GM18517 (cell line): ENCODE results near the gene RCOR1.
"Not testable (repeated sequence)": the region's sequence is repeated elsewhere in the genome, so short reads cannot be mapped to it uniquely, and the experiment has no call there.

Source experiments
- ATAC-seq: cut with Tn5 transposase; IDR thresholded peaks from one replicate; pipeline ENCODE4 v1.9.1; 2021; ENCODE audit warnings: mild to moderate bottlenecking, moderate library complexity; ENCODE audit not compliant: unreplicated experiment

RCOR1 gene

DNA sequence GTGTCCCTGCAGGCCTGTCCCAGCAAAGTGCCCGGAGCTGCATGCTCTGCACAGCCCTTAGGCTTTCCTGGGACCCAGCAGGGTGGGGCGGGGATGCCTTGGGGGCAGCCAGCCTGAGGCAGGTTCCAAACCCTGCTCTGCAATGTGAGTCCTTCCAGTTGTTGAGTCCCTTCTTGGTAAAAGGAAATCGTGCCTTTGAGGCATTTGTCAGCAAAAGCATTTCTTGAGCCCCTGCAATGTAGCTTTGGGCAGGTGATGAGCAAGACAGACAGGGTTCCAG lies 146.7 kb downstream of the RCOR1 start:
- ATAC-seq, result no peak

DNA sequence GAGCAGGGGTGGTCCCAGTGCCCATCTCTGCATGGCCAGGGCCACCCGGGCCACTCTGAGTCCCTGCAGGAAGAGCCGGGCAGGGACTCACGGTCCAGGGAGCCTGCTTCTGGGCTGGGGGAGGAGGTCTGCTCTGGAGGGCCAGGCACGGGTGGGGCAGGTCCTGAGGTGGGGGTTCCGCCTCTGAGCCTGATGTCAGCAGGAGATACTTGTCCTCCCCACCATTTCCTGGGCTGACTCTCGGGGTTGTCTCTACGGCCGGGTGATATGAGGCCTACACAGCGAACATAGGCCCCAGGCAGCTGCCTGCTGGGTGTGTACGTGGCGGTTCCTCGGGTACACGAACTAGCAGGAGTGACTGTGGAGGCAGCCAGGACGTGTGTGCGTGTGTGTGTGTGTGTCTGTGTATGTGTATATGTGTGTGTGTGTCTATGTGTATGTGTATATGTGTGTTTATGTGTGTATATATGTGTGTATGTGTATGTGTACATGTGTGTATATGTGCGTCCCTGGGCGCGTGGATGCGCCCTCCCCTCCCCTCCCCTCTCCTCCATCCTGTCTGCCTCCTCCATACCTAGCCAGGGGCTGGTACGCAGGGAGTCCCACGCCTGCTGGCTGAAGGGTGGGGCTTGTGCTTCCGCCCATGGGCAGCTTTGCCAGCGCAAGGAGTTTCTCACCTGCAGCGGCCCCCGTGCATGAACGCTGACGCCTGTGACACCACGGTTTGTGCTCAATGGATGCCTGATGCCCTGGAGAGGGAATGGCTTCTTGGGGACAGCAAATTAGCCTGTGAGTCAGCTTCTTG lies 154.4 kb downstream of the RCOR1 start:
- ATAC-seq, result no peak

DNA sequence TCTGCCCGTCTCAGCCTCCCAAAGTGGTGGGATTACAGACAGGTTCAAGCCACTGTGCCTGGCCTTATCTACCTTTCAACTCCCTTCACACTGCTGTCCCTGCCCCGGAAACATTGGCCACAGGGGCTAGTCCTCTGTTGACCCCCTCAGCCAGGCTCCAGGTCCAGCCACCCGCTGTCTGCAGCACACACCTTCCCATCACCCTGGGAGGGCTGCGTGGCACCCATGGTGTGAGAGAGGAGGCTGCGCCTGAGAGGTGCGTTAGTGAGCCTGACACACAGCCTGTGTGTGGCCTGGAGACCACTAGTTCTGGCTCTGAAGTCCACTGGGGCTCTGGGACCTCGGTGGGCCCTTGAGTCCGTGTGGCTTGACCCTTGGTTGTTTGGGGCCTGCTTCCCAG lies 156.4 kb downstream of the RCOR1 start:
- ATAC-seq, result no peak

DNA sequence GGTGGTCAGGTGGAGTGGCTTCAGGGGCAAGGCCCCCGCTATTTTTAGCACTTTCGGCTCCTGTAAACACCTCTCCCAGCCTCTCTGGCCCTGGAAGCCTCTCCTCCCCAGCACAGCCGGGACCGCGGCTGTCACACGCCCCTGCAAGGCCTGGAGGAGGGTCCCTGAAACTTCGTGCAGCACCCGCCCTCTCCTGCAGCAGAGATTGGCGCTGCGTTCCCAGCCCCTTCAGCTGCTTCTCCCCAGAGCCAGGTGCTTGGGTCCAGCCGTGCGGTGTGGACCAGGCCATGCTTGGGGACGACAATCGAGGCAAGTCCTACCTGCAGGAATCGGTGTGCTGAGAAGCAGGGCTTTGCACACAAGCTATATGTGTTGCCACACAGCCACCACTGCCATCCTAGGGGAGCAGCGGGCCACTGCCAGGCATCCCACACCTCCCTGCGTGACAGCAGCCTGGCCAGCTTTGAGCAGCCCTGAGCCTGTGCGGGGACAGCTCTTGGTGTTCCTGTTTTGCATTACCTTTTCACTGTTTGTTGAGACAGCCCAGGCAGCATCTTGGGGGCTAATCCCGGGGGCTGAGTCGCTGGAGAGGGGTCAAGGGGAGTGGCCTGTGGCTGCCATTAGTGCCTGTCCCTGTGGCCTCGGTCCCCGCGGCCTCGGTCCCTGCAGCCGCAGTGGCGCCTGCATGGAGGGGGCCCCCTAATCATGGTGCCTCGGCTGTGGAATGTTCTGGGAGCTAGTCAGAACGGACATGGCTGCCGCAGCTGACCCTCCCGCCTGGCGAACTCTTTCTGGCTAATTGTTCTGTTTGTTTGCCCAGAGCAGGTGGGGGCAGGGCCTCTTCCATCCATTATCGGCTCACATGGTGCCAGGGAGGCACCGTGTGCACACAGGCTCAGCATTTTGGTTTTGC lies 157.2 kb downstream of the RCOR1 start:
- ATAC-seq, result no peak

DNA sequence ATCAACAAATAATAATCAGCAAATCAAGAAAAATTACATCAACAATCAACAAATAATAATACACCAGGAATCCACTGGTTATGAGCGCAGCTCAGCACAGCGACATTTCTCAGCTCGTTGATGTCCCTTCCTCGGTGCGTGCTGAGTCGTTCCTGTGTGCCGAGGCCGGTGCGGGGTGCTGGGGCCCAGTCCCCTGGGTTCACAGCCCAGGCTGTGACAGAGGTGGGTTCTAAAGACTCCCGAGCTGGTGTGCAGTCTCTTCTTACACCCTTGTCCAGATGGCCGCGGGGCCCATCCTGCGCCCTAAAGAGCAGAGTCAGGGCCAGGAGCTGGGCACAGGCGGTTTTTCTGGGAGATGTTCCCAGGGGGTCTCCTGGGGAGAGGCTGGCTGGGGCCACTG lies 157.9 kb downstream of the RCOR1 start:
- no peak for ATAC-seq

DNA sequence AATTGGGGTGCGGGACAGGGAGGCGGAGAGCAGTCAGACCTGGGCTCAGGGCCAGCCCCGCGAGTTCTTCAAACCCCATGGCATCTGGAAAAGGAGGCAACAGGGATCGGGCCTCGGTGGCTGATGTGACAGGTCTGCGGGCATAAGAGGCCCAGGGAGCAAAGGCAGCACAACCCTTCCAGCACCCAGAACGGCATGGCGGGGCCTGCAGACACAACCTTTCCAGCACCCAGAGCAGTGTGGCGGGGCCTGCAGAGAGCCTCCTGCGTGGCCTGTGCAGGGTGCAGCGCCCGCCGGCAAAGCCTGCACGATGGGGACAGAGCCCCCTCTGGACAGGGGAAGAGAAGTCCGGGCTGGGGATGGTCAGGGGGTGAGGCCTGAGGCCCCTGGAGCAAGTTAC lies 158.6 kb downstream of the RCOR1 start:
- no peak for ATAC-seq

DNA sequence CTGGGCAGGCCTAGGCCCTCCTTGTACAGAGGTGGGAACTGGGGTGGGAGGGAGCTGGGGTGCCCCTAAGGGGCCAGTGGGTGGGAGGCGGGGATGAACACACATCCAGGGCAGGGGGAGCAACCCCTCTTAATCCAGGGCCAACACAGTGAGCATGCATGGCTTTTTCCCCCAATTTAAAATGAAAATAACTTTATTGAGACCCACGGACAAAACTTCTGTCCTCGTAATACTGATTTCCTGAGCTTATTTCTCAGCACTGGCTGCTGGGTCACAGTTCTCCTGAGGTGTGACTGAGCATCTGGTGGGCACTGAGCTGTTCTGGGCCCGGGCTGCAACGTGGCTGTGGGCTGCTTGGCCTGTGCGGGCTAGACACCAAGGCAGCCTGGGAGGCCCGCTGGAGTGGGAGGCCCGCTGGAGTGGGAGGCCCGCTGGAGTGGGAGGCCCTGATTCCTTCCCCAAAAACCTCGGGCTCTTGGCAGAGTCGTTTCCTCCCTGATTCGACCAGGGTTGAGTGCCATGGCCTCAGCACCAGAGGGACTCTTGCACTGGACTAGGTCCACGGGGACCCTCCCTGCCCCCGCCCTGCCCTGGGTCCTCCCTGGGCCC lies 159.9 kb downstream of the RCOR1 start:
- no peak for ATAC-seq

DNA sequence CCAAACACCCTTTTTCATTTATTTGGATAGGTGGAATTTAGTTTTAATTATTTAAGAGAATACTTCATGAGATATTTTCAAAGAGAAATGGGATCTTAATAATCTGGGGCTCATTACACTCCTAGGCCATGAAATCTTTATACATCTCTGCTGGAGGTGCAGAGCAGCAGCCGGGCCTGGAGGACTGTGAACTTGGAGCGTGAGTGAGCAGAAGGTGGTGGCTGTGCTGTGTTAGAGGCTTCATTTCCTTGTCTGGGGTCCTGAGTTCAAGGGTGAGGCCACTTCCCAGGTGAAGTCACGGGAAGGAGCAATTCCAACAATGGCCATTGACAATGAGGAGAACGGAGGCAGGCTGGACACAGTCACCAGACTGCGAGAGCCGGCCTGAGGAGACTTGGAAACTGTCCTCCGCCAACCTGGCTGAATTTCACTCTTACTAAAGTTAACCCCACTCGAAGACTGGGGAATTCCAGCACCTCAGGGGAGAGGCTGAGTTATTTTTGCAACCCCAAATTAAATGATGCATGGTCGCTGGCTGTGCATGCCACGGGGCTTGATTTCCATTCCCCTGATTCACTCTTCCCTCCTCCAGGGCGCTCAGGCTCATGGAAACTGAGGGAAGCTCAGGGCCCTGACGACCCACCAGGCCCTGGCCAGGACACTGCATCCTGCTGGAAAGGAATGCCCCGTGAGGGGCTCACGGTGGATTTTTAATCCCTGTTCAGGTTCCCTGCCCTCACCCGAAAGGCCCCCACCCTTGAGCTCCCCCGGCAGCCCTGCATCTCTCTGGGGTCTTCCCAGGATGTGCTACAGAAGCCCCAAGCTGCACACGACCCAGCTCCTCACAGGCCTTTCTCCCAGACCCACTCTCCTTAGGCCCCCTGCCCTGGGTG lies 162.2 kb downstream of the RCOR1 start:
- no peak for ATAC-seq

DNA sequence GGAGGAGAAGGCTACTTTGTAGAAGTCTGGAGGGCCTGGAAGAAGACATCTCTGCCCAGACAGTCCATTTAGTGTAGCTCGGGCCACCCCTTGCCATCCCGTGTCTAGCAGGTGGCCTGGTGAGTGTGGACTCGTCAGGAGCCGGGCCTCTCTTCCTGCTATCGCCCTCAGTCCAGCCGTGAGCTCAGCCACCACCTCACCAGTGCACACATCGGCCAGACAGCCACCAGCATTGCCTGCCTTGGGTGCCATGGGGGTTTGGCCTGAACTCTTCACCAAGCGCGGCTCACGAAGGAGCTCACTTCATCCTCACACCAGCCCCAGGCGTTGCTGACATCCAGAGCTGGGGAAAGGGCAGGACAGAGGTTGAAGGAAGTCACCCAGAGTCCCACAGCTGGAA lies 165.2 kb downstream of the RCOR1 start:
- no peak for ATAC-seq

DNA sequence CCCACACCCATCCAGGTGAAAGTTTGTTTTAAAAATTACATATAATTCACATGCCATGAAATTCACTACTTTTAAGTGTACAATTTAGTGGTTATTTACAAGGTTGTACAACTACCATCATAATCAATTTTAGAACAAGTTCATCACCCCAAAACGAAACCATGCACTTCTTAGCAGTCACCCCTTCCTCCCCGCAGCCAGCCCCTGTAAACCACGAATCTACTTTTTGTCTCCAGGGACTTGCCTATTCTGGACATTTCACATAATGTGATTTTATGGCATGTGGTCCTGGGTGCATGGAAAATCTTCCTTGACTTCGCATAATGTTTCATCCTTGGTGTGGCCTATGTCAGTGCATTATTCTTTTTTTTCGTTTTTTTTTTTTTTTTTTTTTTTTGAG lies 165.6 kb downstream of the RCOR1 start:
- no peak for ATAC-seq

DNA sequence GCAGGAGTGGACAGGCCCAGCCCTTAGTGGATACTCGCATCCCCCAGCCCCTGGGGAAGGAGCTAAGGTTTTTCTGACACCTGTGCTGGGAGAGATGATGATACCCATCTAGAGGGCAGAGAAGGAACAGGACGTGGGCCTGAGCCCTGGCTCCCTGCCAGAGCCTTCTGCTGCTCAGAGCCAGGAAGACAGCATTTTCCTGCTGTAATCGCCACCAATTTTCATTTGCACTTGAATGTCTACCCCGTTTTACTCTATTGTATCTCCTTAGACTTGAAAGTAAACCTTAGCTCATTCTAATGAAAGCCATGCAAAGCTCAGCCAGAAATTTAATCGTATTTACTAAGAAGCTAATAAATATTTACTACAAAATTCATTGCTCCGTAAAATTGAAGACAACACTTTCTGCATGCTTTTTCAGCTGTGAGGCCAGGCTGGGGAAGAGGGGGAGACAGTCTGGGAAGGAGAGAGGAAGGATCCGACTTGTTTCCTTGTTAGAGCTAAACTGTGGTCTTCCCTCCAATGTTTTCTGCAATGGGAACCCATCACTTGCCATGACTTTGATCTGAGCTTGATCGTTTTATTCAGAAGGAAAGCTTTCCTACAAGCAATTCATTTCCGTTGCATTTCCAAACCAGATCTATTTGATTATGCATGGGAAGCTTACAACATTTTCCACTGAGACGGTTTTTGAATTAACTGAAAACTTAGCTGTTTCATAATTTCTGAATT lies 167.2 kb downstream of the RCOR1 start:
- ATAC-seq, result no peak

DNA sequence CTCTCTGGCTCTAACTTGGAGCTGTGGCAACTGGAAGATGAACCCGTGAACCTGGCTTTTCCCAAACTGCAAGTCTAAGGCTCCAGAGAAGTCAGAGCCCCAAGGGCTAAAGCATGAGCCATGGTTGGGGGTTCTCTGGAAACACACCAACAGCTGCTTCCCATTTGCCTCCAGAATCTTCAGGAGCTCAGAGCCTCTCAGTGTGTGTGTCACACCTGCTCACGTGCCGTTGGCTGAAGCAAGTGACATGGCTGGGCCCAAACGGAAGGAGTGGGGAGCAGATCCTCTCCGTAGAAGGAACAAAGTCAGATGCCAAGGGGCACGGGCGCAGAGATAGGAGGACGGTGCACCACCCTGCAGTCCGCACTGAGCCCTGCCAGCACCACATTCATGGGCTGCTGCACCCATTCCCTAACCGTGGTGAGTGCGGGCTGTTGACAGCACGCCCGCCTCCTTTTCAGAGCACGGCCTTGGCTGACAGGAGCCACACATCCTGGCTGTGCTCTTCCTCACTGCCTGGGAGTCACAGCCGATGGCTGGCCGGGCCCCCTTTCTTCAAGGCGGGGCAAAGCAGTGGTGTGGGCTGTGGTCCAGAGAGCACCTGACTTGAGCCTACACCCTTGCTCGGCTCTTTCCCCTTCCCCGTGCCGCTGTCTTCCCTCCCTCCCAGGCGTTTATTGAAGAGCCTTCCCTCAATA lies 168.2 kb downstream of the RCOR1 start:
- no peak for ATAC-seq

DNA sequence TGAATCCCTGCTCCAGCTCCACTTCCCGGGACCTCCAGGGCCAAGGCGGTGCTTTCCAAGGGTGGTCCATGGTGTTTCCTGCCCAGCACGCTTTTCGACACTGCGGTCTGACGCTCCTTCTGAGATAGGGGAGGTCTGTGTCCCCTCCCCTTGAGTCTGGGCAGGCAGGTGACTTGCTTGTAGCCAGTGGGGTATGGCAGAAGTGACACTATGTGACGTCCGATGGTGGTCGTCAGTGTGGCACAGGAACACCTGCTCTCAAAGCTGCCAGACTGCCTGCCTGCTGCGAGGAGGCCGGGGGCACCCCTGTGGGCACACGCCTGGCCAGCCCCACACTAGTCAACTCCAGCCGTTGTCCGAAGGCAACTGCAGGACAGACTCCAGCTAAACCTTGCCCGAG lies 168.8 kb downstream of the RCOR1 start:
- no peak for ATAC-seq

DNA sequence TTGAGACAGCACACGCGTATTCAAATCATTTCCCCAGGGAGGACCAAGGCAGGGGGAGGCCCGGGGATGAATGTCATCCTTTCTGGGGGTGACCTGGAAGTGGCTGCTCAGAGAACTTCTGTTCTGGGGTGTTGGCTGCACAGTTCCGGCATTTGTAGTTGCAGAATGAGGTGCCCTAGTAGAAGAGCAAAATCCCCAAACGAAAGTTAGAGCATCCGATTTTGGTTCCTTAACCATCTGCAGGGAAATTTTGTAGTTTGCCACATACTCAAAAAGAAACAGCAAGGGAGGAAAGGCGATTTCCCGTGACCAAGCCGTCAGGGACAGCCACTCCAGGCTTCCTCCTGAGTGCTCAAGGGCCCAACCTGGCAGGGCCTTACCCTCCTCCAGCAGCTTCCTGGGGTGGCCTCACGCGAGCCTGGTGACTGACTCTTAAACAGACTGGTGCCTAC lies 171.8 kb downstream of the RCOR1 start:
- peak; percentile 60 for ATAC-seq

DNA sequence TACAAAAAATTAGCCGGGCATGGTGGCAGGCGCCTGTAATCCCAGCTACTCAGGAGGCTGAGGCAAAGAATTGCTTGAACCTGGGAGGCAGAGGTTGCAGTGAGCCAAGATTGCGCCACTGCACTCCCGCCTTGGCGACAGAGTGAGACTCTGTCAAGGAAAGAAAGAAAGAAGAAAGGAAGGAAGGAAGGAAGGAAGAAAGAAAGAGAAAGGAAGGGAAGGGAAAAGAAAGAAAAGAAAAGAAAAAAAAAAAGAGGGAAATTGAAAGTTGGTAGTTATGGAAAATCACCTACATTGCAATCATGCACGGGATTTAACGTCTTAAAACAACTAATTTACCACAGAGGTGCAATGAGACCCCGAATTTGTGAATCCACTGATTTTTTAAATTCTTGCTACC lies 173.3 kb downstream of the RCOR1 start:
- ATAC-seq, result not testable (repeated sequence)

DNA sequence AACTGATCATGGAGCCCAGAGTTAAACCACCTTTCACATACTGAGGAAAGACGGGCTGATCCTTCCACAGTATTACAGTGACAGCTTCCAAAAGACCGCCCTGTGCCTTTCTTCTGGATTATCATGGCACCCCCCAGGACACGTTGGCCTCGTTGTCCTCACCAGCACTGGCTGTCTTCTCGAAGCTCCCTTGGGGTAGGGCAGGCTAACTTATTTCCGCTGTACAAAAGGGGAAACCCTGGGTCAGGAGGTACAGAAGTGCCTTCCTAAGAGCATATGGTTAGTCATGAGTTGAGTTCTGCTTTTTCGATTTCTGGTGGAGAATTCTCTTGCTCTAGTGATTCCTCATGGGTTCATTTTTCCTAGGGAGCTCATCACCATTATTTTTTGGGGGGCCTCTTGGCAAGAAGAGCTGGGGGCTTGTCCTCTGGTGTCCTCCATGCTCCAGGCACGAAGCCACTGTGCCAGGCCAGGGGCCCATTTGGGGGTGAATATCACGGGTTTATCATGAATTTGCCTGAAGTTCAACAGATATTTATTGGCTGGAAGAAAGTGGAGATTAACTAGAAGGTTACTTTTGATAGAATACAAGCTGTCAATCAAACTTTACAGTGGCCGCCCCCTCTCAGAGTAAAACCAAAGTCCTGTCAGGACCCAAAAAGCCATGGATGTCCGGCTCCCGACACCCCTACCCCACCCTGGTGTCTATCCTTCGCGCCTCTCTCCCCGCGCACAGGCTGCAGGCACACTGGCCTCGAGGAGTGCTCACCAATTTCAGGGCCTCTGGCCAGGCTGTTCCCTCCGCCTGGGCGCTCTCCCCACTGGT lies 176.0 kb downstream of the RCOR1 start:
- peak; percentile 45 for ATAC-seq

DNA sequence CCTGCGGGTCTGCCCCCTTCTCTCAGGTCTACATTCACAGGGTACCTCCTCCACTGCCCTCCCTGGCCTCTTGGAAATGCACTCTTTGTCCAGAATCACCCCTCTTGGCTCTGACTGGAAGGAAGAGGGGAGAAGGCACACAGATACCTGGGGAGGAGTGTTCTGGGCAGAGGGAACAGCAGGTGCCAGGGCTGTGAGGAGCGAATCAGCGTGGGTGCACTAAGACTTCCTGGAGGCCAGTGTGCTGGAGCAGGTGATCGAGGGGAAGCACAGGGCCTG lies 176.5 kb downstream of the RCOR1 start:
- no peak for ATAC-seq

DNA sequence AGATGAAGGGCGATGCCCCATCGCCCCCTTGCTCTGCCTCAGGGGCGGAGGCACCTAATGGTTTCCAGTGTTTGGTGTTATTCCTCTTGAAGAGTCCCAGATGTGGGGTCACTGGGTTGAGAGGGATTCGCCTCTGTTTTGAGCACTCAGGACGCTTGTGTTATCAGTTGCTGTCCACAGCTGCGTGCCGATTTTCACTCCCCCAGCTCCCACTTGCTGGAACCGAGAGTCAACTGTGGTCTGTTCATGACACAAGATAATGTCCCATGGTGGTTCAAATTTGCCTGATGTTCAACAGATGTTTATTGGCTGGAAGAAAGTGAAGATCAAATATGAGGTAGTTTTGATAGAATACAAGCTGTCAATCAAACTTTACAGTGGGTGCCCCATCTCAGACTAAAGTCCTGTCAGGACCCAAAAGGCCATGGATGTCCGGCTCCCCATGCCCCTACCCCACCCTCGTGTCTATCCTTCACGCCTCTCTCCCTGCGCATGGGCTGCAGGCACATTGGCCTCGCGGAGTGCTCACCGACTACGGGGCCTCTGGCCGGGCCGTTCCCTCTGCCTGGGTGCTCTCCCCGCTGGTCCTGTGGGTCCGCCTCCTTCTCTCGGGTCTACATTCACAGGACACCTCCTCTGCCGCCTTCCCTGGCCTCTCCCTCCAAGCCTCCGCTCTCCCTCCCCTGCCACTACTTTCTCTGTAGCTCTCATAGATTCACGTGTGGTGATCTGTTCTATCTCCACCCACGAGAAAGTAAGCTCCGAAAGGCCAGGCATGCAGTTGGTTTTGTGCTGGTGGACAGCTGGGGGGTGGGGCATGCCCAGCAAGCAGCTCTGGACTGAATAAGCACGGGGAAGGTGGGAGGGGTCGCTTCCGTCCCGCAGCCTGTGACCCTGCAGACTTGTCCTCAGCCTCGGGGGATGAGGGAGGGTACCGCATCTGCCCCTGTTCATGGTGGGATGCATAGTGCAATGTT lies 178.0 kb downstream of the RCOR1 start:
- no peak for ATAC-seq
